G401.6 (cell line): ENCODE measurements around the gene AIF1.
A peak's percentile ranks its signal among the peaks of the same experiment; 100 is the strongest.

Experiments
- FAIRE-seq: peaks from 2 replicates; lab custom pipeline; 2012; peaks lifted over from hg19 to GRCh38; lab: Jason Lieb, UNC

The AIF1 gene

GRCh38 chr6:31663961-31664789 is 49.1 kb downstream of the AIF1 start:
- no peak for FAIRE-seq

DNA sequence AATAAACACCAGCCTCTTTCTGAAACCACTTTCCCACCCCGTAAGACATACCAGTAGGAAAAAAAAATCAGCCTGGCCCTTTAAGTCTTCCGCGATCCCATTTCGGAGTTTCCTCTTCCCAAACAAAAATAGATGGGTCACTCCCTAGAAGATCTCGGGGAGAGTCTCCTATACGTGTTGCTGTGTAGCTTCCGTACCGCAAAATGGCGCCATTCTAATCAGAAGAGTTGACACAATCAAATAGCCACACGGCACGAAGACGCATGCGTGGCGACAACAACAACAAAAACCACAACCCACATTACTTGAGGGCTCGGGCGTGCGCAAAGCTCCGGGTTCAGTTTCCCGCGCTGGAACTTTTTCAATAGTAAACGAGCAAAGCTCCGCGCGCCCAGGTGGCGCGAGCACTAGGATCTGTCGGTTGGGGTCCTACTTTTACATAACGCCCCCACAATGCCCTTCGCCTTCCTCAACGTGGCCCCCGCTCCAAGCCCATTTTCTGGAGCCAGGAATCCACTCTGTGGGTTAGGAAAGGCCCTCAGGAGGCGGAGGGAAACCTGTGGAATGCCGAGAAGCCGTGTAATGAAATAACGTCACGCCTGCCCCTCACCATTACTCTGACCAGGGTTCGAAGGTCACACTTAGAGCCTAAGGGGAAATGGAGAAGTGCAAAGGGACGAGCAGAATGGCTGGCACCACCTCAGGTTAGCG is 49.9 kb downstream of the AIF1 start, which contains the start of gene GPANK1:
TSS of gene GPANK1 (minus strand) at position 208 of the 711 bp plus-strand sequence. CDS start 519 bp downstream, outside the sequence.
- FAIRE-seq = peak; percentile 94

- FAIRE-seq = peak; percentile 91
Observed at GRCh38 chr6:31665501-31666336, 50.7 kb downstream of the AIF1 start, which contains the start of gene CSNK2B. Gene CSNK2B, plus strand, starts transcription at chr6:31666080. Its CDS starts 752 bp downstream, at chr6:31666832.

- FAIRE-seq = no peak
Observed at GRCh38 chr6:31666337-31666965, 51.4 kb downstream of the AIF1 start.
